ENCODE measurements around the gene GLYR1.

Gene GLYR1

GRCh38 chr16:4802659-4803287, 44.3 kb downstream of the GLYR1 start:
- Histone ChIP-seq H4K91ac (ENCODE audit: low read length) (no peak overlapping the region), H3K4me2 (ENCODE audit: low read length, poor library complexity, severe bottlenecking) (peak overlapping the region; percentile 63), H2BK12ac (ENCODE audit: low read length in 2 of 2) (peak overlapping the region in 1 of 2 experiments; percentile 10), H3K14ac (ENCODE audit: low read length in 2 of 2) (peak overlapping the region in 1 of 2 experiments; percentile 74), H3K4me3 (ENCODE audit: insufficient read depth in 1 of 2, low read depth in 1 of 2, low read length in 2 of 2) (peak overlapping the region; percentile 84 to 90), H3K23ac (ENCODE audit: low read length in 2 of 2) (no peak overlapping the region), H3K4ac (ENCODE audit: low read depth in 1 of 2, low read length in 2 of 2) (peak overlapping the region in 1 of 2 experiments; percentile 80), H2AK5ac (ENCODE audit: low read length, severe bottlenecking) (no peak overlapping the region), H2BK5ac (ENCODE audit: low read depth, low read length, poor library complexity, severe bottlenecking) (peak overlapping the region; percentile 79), H4K8ac (ENCODE audit: low read length) (peak overlapping the region; percentile 28), H3K27ac (ENCODE audit: low read length, poor library complexity, severe bottlenecking) (peak overlapping the region; percentile 64), H3K79me1 (replicated peaks; ENCODE audit: low read length, poor library complexity, severe bottlenecking) (peaks cover 16% of the 10 kb centered on the region), H3K4me1 (ENCODE audit: control insufficient read depth, insufficient read depth, low read depth, low read length) (peaks cover 10% of the 10 kb centered on the region), H2AFZ (ENCODE audit: low read depth, low read length) (peak overlapping the region; percentile 99), H2BK15ac (ENCODE audit: low read depth, poor library complexity, severe bottlenecking) (peak overlapping the region; percentile 99), H3K9ac (ENCODE audit: low read length) (peak overlapping the region; percentile 89), H3K27me3 (ENCODE audit: control insufficient read depth in 1 of 2, insufficient read depth in 1 of 2, low read length in 2 of 2) (no peaks in the 10 kb centered on the region), H2BK120ac (ENCODE audit: low read depth, low read length) (no peak overlapping the region), H3K18ac (ENCODE audit: low read depth in 1 of 2, low read length in 2 of 2) (peak overlapping the region; percentile 80 to 88), H3K9me3 (ENCODE audit: control insufficient read depth, low read length) (no peaks in the 10 kb centered on the region), H3K36me3 (ENCODE audit: control insufficient read depth in 1 of 2, insufficient read depth in 2 of 2, low read depth in 1 of 2, low read length in 2 of 2) (peaks cover 49 to 65% of the 10 kb centered on the region in 2 experiments)
- 0% methylated on average over 54 of the region's 59 CpGs for WGBS
- DNase-seq, result peak; percentile 94

GRCh38 chr16:4801962-4802658, 45.0 kb downstream of the GLYR1 start, which contains the start of gene ROGDI:
TSS of gene ROGDI (minus strand) at chr16:4802633. CDS start at chr16:4802571, 62 bp downstream.
- Histone ChIP-seq H2AFZ (ENCODE audit: low read depth, low read length) (peak within 1 kb of the TSS; percentile 99), H3K4me3 (ENCODE audit: insufficient read depth in 1 of 2, low read depth in 1 of 2, low read length in 2 of 2) (peak within 1 kb of the TSS; percentile 84 to 90), H2AK5ac (ENCODE audit: low read length, severe bottlenecking) (no peak within 1 kb of the TSS), H3K4me1 (ENCODE audit: control insufficient read depth, insufficient read depth, low read depth, low read length) (peaks cover 10% of the 10 kb centered on the region), H3K27me3 (ENCODE audit: control insufficient read depth in 1 of 2, insufficient read depth in 1 of 2, low read length in 2 of 2) (no peaks in the 10 kb centered on the region), H3K14ac (ENCODE audit: low read length in 2 of 2) (peak within 1 kb of the TSS in 1 of 2 experiments; percentile 74), H3K27ac (ENCODE audit: low read length, poor library complexity, severe bottlenecking) (peak within 1 kb of the TSS; percentile 64), H3K36me3 (ENCODE audit: control insufficient read depth in 1 of 2, insufficient read depth in 2 of 2, low read depth in 1 of 2, low read length in 2 of 2) (peaks cover 42 to 70% of the 10 kb centered on the region in 2 experiments), H3K9ac (ENCODE audit: low read length) (peak within 1 kb of the TSS; percentile 89), H2BK120ac (ENCODE audit: low read depth, low read length) (no peak within 1 kb of the TSS), H2BK5ac (ENCODE audit: low read depth, low read length, poor library complexity, severe bottlenecking) (peak within 1 kb of the TSS; percentile 79), H3K23ac (ENCODE audit: low read length in 2 of 2) (peak within 1 kb of the TSS in 1 of 2 experiments; percentile 66), H3K79me1 (replicated peaks; ENCODE audit: low read length, poor library complexity, severe bottlenecking) (peaks cover 14% of the 10 kb centered on the region), H4K91ac (ENCODE audit: low read length) (peak within 1 kb of the TSS; percentile 18), H2BK12ac (ENCODE audit: low read length in 2 of 2) (peak within 1 kb of the TSS in 1 of 2 experiments; percentile 23), H3K4me2 (ENCODE audit: low read length, poor library complexity, severe bottlenecking) (peak within 1 kb of the TSS; percentile 88), H3K9me3 (ENCODE audit: control insufficient read depth, low read length) (no peaks in the 10 kb centered on the region), H4K8ac (ENCODE audit: low read length) (peak within 1 kb of the TSS; percentile 46), H3K18ac (ENCODE audit: low read depth in 1 of 2, low read length in 2 of 2) (peak within 1 kb of the TSS; percentile 80 to 88), H3K4ac (ENCODE audit: low read depth in 1 of 2, low read length in 2 of 2) (peak within 1 kb of the TSS; percentile 56 to 80), H2BK15ac (ENCODE audit: low read depth, poor library complexity, severe bottlenecking) (peak within 1 kb of the TSS; percentile 99)
- DNase-seq, result peak; percentile 42
- under 1% methylated on average over 33 of the region's 70 CpGs for WGBS

- Histone ChIP-seq H2BK5ac (ENCODE audit: low read depth, low read length, poor library complexity, severe bottlenecking) (no peak overlapping the region), H2BK120ac (ENCODE audit: low read depth, low read length) (no peak overlapping the region), H3K36me3 (ENCODE audit: control insufficient read depth in 1 of 2, insufficient read depth in 2 of 2, low read depth in 1 of 2, low read length in 2 of 2) (peaks cover 39 to 72% of the 10 kb centered on the region in 2 experiments), H3K4me1 (ENCODE audit: control insufficient read depth, insufficient read depth, low read depth, low read length) (peaks cover 10% of the 10 kb centered on the region), H3K9me3 (ENCODE audit: control insufficient read depth, low read length) (no peaks in the 10 kb centered on the region), H4K8ac (ENCODE audit: low read length) (peak overlapping the region; percentile 46), H2BK15ac (ENCODE audit: low read depth, poor library complexity, severe bottlenecking) (no peak overlapping the region), H3K4me3 (ENCODE audit: insufficient read depth in 1 of 2, low read depth in 1 of 2, low read length in 2 of 2) (peak overlapping the region; percentile 84 to 90), H3K23ac (ENCODE audit: low read length in 2 of 2) (peak overlapping the region in 1 of 2 experiments; percentile 60), H3K18ac (ENCODE audit: low read depth in 1 of 2, low read length in 2 of 2) (no peak overlapping the region), H3K27me3 (ENCODE audit: control insufficient read depth in 1 of 2, insufficient read depth in 1 of 2, low read length in 2 of 2) (no peaks in the 10 kb centered on the region), H2AFZ (ENCODE audit: low read depth, low read length) (peak overlapping the region; percentile 99), H3K14ac (ENCODE audit: low read length in 2 of 2) (no peak overlapping the region), H2BK12ac (ENCODE audit: low read length in 2 of 2) (no peak overlapping the region), H3K79me1 (replicated peaks; ENCODE audit: low read length, poor library complexity, severe bottlenecking) (peaks cover 14% of the 10 kb centered on the region), H3K4me2 (ENCODE audit: low read length, poor library complexity, severe bottlenecking) (peak overlapping the region; percentile 88), H3K4ac (ENCODE audit: low read depth in 1 of 2, low read length in 2 of 2) (peak overlapping the region in 1 of 2 experiments; percentile 4), H2AK5ac (ENCODE audit: low read length, severe bottlenecking) (no peak overlapping the region), H4K91ac (ENCODE audit: low read length) (peak overlapping the region; percentile 18), H3K9ac (ENCODE audit: low read length) (peak overlapping the region; percentile 89), H3K27ac (ENCODE audit: low read length, poor library complexity, severe bottlenecking) (peak overlapping the region; percentile 25)
- WGBS, result 68% methylated on average over 23 of the region's 29 CpGs
- no peak for DNase-seq
These were observed 45.8 kb downstream of the GLYR1 start for GRCh38 chr16:4801051-4801961.
